DOHH2 (cell line): ENCODE measurements around the gene ZNF765.
"Not testable (repeated sequence)": the region's sequence is repeated elsewhere in the genome, so short reads cannot be mapped to it uniquely, and the experiment has no call there.

ENCODE experiments used
- H3F3A ChIP-seq: fragments of 200-600 bp; sonication (generic), shearing (Covaris generic); 2 replicates; pipeline ENCODE4 v1.6.0; 2016; ENCODE audit warnings: antibody characterized with exemption, mild to moderate bottlenecking; ENCODE audit not compliant: control insufficient read depth, insufficient read depth
- H3K27ac ChIP-seq: fragments of 200-600 bp; sonication (generic); 2 replicates; pipeline ENCODE4 v1.5.1; 2014; ENCODE audit warnings: low read depth, mild to moderate bottlenecking, low read length, moderate library complexity
- H3K27me3 ChIP-seq: fragments of 200-600 bp; sonication (generic); 2 replicates; pipeline ENCODE4 v1.6.1; 2014; ENCODE audit warnings: mild to moderate bottlenecking, low read length, mixed read lengths; ENCODE audit not compliant: control insufficient read depth
- H3K36me3 ChIP-seq: fragments of 200-600 bp; sonication (generic); 2 replicates; pipeline ENCODE4 v1.6.1; 2014; ENCODE audit warnings: mild to moderate bottlenecking, low read length, moderate library complexity, mixed read lengths; ENCODE audit not compliant: control insufficient read depth
- H3K4me1 ChIP-seq: fragments of 200-600 bp; sonication (generic); 2 replicates; pipeline ENCODE4 v1.6.1; 2014; ENCODE audit warnings: mild to moderate bottlenecking, low read length, mixed read lengths; ENCODE audit not compliant: control insufficient read depth
- H3K4me2 ChIP-seq: fragments of 200-600 bp; sonication (generic); 2 replicates; pipeline ENCODE4 v1.6.0; 2014; ENCODE audit warnings: mild to moderate bottlenecking, low read length, moderate library complexity
- H3K4me3 ChIP-seq: fragments of 200-600 bp; sonication (generic); 2 replicates; pipeline ENCODE4 v1.5.1; 2014; ENCODE audit warnings: mild to moderate bottlenecking, low read length, mixed read lengths
- H3K79me2 ChIP-seq: fragments of 200-600 bp; sonication (generic); 2 replicates; pipeline ENCODE4 v1.6.1; 2014; ENCODE audit warnings: mild to moderate bottlenecking, low read length, mixed read lengths; ENCODE audit not compliant: control insufficient read depth
- H3K9me2 ChIP-seq: fragments of 200-600 bp; sonication (generic); replicated peaks from 2 replicates; pipeline ENCODE4 v1.6.1; 2014; ENCODE audit warnings: mild to moderate bottlenecking, low read length, mixed read lengths; ENCODE audit not compliant: control insufficient read depth
- H3K9me3 ChIP-seq: fragments of 200-600 bp; sonication (generic); 2 replicates; pipeline ENCODE4 v1.6.1; 2014; ENCODE audit warnings: antibody characterized with exemption, low read length, mixed read lengths; ENCODE audit not compliant: control insufficient read depth, insufficient read depth
- H4K20me1 ChIP-seq: fragments of 200-600 bp; sonication (generic); 2 replicates; pipeline ENCODE4 v1.6.0; 2014; ENCODE audit warnings: low read depth, mild to moderate bottlenecking, antibody characterized with exemption, low read length, moderate library complexity; ENCODE audit not compliant: control insufficient read depth, insufficient read depth
- CTCF ChIP-seq: fragments of 200-600 bp; sonication (generic); IDR thresholded peaks from one replicate; pipeline ENCODE4 v1.5.1; 2014; ENCODE audit warnings: antibody characterized with exemption, mild to moderate bottlenecking, low read depth, low read length; ENCODE audit not compliant: poor library complexity, severe bottlenecking
- EZH2phosphoT487 ChIP-seq: fragments of 200-600 bp; sonication (generic); IDR thresholded peaks from 2 replicates; pipeline ENCODE4 v1.6.1; 2017; ENCODE audit warnings: borderline replicate concordance, mild to moderate bottlenecking, antibody characterized with exemption, low read length, moderate library complexity, mixed read lengths

ZNF765 gene

GRCh38 chr19:53471916-53472315 is 77.0 kb downstream of the ZNF765 start:
- Histone ChIP-seq H3K79me2 (peaks cover 5% of the 10 kb centered on the region), H3K27ac (no peak overlapping the region), H3K36me3 (peaks cover 11% of the 10 kb centered on the region; the same call in 1 of the 2 replicates), H3K4me1 (peaks cover 7% of the 10 kb centered on the region), H4K20me1 (no peaks in the 10 kb centered on the region), H3K9me3 (peaks cover 12% of the 10 kb centered on the region; the same call in 1 of the 2 replicates), H3K27me3 (no peaks in the 10 kb centered on the region), H3F3A (no peaks in the 10 kb centered on the region), H3K9me2 (no peaks in the 10 kb centered on the region), H3K4me3 (no peak overlapping the region), H3K4me2 (no peak overlapping the region)
- TF ChIP-seq EZH2phosphoT487 (no peak), CTCF (no peak)

- Histone ChIP-seq H3K36me3 (peaks cover 24% of the 10 kb centered on the region), H3K9me3 (peaks cover 25% of the 10 kb centered on the region; the same call in 1 of the 2 replicates)
- H3K4me3 ChIP-seq, H3K4me1 ChIP-seq, H3K9me2 ChIP-seq, H3F3A ChIP-seq, H3K27ac ChIP-seq, H4K20me1 ChIP-seq, H3K4me2 ChIP-seq, H3K79me2 ChIP-seq, H3K27me3 ChIP-seq: not testable (repeated sequence)
These were observed 79.9 kb downstream of the ZNF765 start for GRCh38 chr19:53474832-53475231.

- H3K9me2 ChIP-seq, H3K27me3 ChIP-seq, H3K4me2 ChIP-seq, H3K79me2 ChIP-seq, H3K4me1 ChIP-seq, H3F3A ChIP-seq, H3K27ac ChIP-seq, H4K20me1 ChIP-seq, H3K4me3 ChIP-seq: not testable (repeated sequence)
- Histone ChIP-seq H3K36me3 (peaks cover 24% of the 10 kb centered on the region), H3K9me3 (peaks cover 26% of the 10 kb centered on the region; the same call in 1 of the 2 replicates)
These were observed 80.5 kb downstream of the ZNF765 start for GRCh38 chr19:53475470-53475869.
